Effector CD8-positive, alpha-beta T cell (primary cell): ENCODE measurements around the gene SNAP29.
"Not testable (repeated sequence)": the region's sequence is repeated elsewhere in the genome, so short reads cannot be mapped to it uniquely, and the experiment has no call there.

Experiments
- DNase-seq: peaks from one replicate; lab custom pipeline; 2025; lab: John Stamatoyannopoulos, UW

The SNAP29 gene

GRCh38 chr22:20834725-20835124 lies 24.1 kb upstream of the SNAP29 start:
- DNase-seq = no peak

GRCh38 chr22:20836987-20837823 lies 21.6 kb upstream of the SNAP29 start:
- DNase-seq = no peak

- DNase-seq = not testable (repeated sequence)
Measured at GRCh38 chr22:20839354-20839753, 19.5 kb upstream of the SNAP29 start.

- DNase-seq = no peak
Measured at GRCh38 chr22:20839837-20840645, 18.8 kb upstream of the SNAP29 start.

- DNase-seq = no peak
Measured at GRCh38 chr22:20840646-20841371, 18.0 kb upstream of the SNAP29 start.

- DNase-seq = no peak
Measured at GRCh38 chr22:20843501-20843900, 15.3 kb upstream of the SNAP29 start.

- no peak for DNase-seq
Measured at GRCh38 chr22:20844055-20845037, 14.5 kb upstream of the SNAP29 start.

GRCh38 chr22:20847318-20847822 lies 11.4 kb upstream of the SNAP29 start:
- DNase-seq = no peak

GRCh38 chr22:20852076-20852475 lies 6.7 kb upstream of the SNAP29 start:
- DNase-seq = no peak

GRCh38 chr22:20852503-20852902 lies 6.3 kb upstream of the SNAP29 start:
- no peak for DNase-seq

GRCh38 chr22:20853236-20853660 lies 5.6 kb upstream of the SNAP29 start:
- DNase-seq = no peak

GRCh38 chr22:20857247-20857643 lies 1.6 kb upstream of the SNAP29 start:
- DNase-seq = no peak

GRCh38 chr22:20857838-20858614 lies 781 bp upstream of the SNAP29 start:
- DNase-seq = peak; percentile 72

- DNase-seq = no peak
Measured at GRCh38 chr22:20859615-20860014, 808 bp downstream of the SNAP29 start.

GRCh38 chr22:20862540-20862939 lies 3.7 kb downstream of the SNAP29 start:
- no peak for DNase-seq

GRCh38 chr22:20863366-20863765 lies 4.6 kb downstream of the SNAP29 start:
- no peak for DNase-seq

- DNase-seq = no peak
Measured at GRCh38 chr22:20864186-20864908, 5.5 kb downstream of the SNAP29 start.

- DNase-seq = no peak
Measured at GRCh38 chr22:20865331-20865730, 6.5 kb downstream of the SNAP29 start.

GRCh38 chr22:20865875-20866445 lies 7.2 kb downstream of the SNAP29 start:
- DNase-seq = no peak
